Heart left ventricle (tissue), 13 donors: ENCODE results near the gene KDSR.

Experiments used
- POLR2A ChIP-seq, 2 donors: fragments of 450-650 bp; IDR thresholded peaks; one replicate each; pipeline ENCODE4 v1.6.1; 2017; ENCODE audit warnings: antibody characterized with exemption in 2 of 2, mild to moderate bottlenecking in 2 of 2, moderate library complexity in 2 of 2
- TF ChIP-seq, protein P1 (sequence below), 12 donors: fragments of 200-600 bp; sonication (generic) in 4 of 12; IDR thresholded peaks; one replicate each; pipeline versions ENCODE4 v1.5.0 to v1.8.0; 2018 to 2022; ENCODE audit warnings: antibody characterized with exemption in 12 of 12, mild to moderate bottlenecking in 5 of 12
- donor health status: ischemic (EF 13 %, LVEDD 7.1; RV severe dilation, severe dysfunction).
- donor health status: DM: no; HTN: yes; CAD: no.
- donor health status: DM: no; HTN: no; CAD: no.
- donor health status: ischemic (EF 25% LVEDD 6.9; RV normal size, moderate dysfunction).
- donor health status: ischemic (EF 25% LVEDD 5.7; RV mildly dilated, moderate dysfunction).
- donor health status: ischemic (EF 35%, LVEDD 5.7; RV mildly dilated, moderate dysfunction).
- donor health status: nonischemic (EF 11% LVEDD 7.7; RV severe dilation, severe dysfunction).
- donor health status: DM: yes; HTN: yes; CAD: no.
- donor health status: PGD.
- donor health status: ischemic (EF 29% LVEDD 5.4; RV normal size, mild dysfunction).
- donor health status: nonischemic (EF 23%, LVEDD 6.1; RV moderate dilation, normal function).

- TF ChIP-seq, protein P1, sequence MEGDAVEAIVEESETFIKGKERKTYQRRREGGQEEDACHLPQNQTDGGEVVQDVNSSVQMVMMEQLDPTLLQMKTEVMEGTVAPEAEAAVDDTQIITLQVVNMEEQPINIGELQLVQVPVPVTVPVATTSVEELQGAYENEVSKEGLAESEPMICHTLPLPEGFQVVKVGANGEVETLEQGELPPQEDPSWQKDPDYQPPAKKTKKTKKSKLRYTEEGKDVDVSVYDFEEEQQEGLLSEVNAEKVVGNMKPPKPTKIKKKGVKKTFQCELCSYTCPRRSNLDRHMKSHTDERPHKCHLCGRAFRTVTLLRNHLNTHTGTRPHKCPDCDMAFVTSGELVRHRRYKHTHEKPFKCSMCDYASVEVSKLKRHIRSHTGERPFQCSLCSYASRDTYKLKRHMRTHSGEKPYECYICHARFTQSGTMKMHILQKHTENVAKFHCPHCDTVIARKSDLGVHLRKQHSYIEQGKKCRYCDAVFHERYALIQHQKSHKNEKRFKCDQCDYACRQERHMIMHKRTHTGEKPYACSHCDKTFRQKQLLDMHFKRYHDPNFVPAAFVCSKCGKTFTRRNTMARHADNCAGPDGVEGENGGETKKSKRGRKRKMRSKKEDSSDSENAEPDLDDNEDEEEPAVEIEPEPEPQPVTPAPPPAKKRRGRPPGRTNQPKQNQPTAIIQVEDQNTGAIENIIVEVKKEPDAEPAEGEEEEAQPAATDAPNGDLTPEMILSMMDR (IDR thresholded peaks at IDR 0.05), result no peak
- TF ChIP-seq POLR2A (IDR thresholded peaks at IDR 0.05), result no peak
Measured at GRCh38 chr18:63286926-63287325, 80.1 kb downstream of the KDSR start.
